Breast epithelium (tissue), 4 donors: ENCODE measurements around the gene GFRA1. TPM values are rescaled to one million over a fixed set of nuclear protein-coding genes. Genes with fewer than 3 reads are reported as not detected.

ENCODE experiments used
- DNase-seq, 2 donors: peaks; one replicate each; pipeline ENCODE4 v3.0.0-alpha.2; 2019; ENCODE audit warnings: low spot score in 2 of 2
- H3K27ac ChIP-seq, 2 donors: fragments of 200-600 bp; sonication (generic) in 1 of 2; one replicate each; pipeline ENCODE4 v1.5.1; 2016 to 2019; ENCODE audit warnings: mild to moderate bottlenecking in 1 of 2
- H3K27me3 ChIP-seq, 2 donors: fragments of 200-600 bp; sonication (generic) in 1 of 2; one replicate each; pipeline versions ENCODE4 v1.5.1 to v1.6.0; 2017 to 2019; ENCODE audit warnings: control low read depth in 1 of 2, mild to moderate bottlenecking in 1 of 2
- H3K36me3 ChIP-seq: fragments of 200-600 bp; one replicate; pipeline ENCODE4 v1.5.1; 2019
- H3K4me1 ChIP-seq, 2 donors: fragments of 200-600 bp; sonication (generic); one replicate each; pipeline ENCODE4 v1.5.1; 2016 to 2019; ENCODE audit warnings: control low read depth in 1 of 2
- H3K4me3 ChIP-seq, 3 donors: fragments of 200-600 bp; sonication (generic); 1 replicate in 2 of 3; 2 replicates in 1 of 3; pipeline ENCODE4 v1.5.1; 2016 to 2019; ENCODE audit warnings: mild to moderate bottlenecking in 3 of 3, moderate library complexity in 2 of 3
- H3K9me3 ChIP-seq, 2 donors: fragments of 200-600 bp; sonication (generic) in 1 of 2; one replicate each; pipeline ENCODE4 v1.5.1; 2016 to 2019; ENCODE audit warnings: control low read depth in 1 of 2
- CTCF ChIP-seq, 3 donors: fragments of 450-650 bp; IDR thresholded peaks; one replicate each; pipeline ENCODE4 v1.5.1; 2016 to 2017; ENCODE audit warnings: antibody characterized with exemption in 3 of 3, mild to moderate bottlenecking in 3 of 3, moderate library complexity in 3 of 3
- POLR2A ChIP-seq: fragments of 450-650 bp; IDR thresholded peaks from one replicate; pipeline ENCODE4 v1.6.1; 2016; ENCODE audit warnings: antibody characterized with exemption, mild to moderate bottlenecking, moderate library complexity
- POLR2AphosphoS5 ChIP-seq, 3 donors: sonication (generic); formaldehyde crosslinking; IDR thresholded peaks; one replicate each; pipeline ENCODE4 v1.6.1; 2017; ENCODE audit warnings: antibody characterized with exemption in 3 of 3
- intact Hi-C: fragments of 100-400 bp; cut with DNase I; formaldehyde crosslinking; loops from one replicate; pipeline ENCODE4 v1.15.1; 2023; ENCODE audit warnings: low total_unique reads
- total RNA-seq, 3 donors: library from RNA; depleted of rRNA; stranded (reverse); fragments of >200 nt; gene quantifications; one replicate each; pipeline ENCODE4 v1.1.0, GENCODE V29; 2016

Gene GFRA1
- total RNA-seq, 3 donors from 2014 or later = 88.2 to 153 (median 98.5) TPM

- Histone ChIP-seq H3K4me3 (no peak overlapping the region), H3K27me3 (no peaks in the 10 kb centered on the region), H3K9me3 (no peaks in the 10 kb centered on the region), H3K27ac (no peak overlapping the region), H3K36me3 (no peaks in the 10 kb centered on the region), H3K4me1 (no peaks in the 10 kb centered on the region)
- intact Hi-C loops = no loop called here
- no peak for DNase-seq
- no peak for TF ChIP-seq CTCF (IDR thresholded peaks at IDR 0.05)
- TF ChIP-seq POLR2A = no peak
- TF ChIP-seq POLR2AphosphoS5 (IDR thresholded peaks at IDR 0.05) = no peak
Observed at GRCh38 chr10:116101616-116102315, 171.2 kb downstream of the GFRA1 start.

DNA sequence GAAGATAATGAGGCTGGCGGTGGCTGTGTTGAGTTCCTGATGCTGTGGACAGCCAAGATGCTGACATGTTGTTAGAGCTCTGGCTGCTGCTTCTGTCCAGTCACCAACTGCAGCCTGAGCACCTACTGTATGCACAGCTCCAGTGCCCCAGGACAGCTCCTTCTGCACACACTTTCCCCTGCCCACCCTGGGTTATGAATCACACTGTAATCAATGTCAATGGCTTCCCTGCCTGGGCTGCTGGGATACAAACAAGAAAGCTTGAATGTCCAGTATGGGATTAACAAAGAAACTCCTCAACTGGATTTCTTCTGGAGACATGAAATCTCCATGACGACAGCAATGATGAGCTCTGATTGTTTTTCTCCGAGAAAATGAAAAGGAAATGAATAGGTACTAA is 172.0 kb downstream of the GFRA1 start:
- Histone ChIP-seq H3K27me3 (no peaks in the 10 kb centered on the region), H3K4me3 (no peak overlapping the region), H3K27ac (no peak overlapping the region), H3K36me3 (no peaks in the 10 kb centered on the region), H3K4me1 (no peaks in the 10 kb centered on the region), H3K9me3 (no peaks in the 10 kb centered on the region)
- DNase-seq = no peak
- TF ChIP-seq POLR2AphosphoS5 (IDR thresholded peaks at IDR 0.05) = no peak
- no peak for TF ChIP-seq POLR2A
- TF ChIP-seq CTCF (IDR thresholded peaks at IDR 0.05) = no peak
- intact Hi-C loops = no loop called here

DNA sequence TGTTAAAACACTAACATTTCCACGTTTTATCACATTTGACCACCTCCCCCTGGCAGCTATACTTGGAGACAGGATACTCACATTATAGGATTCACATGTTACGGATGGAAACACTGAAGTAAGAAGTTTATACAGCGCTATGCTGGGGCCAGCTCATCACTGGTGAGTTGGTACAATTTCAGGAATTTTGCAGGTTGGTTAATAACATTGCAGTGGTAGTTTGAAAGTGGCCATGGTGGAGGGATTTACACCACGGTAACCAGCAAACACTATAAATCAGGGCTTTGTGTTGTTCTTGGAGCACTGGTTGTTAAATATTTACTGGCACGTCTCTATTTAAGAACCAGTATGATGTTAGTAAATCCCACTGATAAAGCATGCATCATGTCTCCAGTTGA is 174.0 kb downstream of the GFRA1 start:
- no peak overlapping the region for H3K4me3 ChIP-seq
- TF ChIP-seq CTCF (IDR thresholded peaks at IDR 0.05) (no peak), POLR2AphosphoS5 (IDR thresholded peaks at IDR 0.05) (no peak), POLR2A (no peak)
- no peaks in the 10 kb centered on the region for H3K9me3 ChIP-seq
- H3K36me3 ChIP-seq = no peaks in the 10 kb centered on the region
- no peak overlapping the region for H3K27ac ChIP-seq
- no peaks in the 10 kb centered on the region for H3K27me3 ChIP-seq
- no peaks in the 10 kb centered on the region for H3K4me1 ChIP-seq
- no peak for DNase-seq
- intact Hi-C loops = no loop called here

DNA sequence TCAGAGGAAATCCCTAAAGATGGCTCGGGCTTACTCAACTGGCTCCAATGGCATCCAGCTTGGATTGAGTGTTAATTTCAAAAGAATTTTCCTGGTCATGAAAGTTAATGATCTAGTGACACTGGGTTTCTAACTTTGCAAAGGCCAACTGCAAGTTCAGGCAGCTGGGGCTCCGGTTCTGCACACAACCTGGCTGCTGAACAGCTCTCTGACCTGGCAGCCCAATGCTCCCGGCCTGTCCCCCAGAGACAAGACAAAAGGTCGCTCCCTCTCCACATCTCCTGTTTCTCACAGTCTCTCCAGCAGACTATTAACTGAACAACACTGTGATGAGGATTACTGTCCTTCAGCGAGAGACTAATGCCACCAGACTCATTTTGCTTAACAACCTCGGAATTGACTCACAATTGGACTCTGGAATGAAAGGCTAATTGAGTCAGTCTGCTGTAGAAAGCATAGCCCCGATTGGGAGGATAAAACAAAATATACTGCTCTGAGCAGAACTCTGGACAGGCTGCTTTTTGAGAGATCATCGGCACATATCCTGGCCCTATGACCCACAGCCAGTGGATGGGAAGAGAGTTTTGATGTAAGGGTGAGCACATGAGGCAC is 174.5 kb downstream of the GFRA1 start:
- TF ChIP-seq CTCF (IDR thresholded peaks at IDR 0.05) (no peak), POLR2A (no peak), POLR2AphosphoS5 (IDR thresholded peaks at IDR 0.05) (no peak)
- no peak for DNase-seq
- H3K27me3 ChIP-seq = no peaks in the 10 kb centered on the region
- no peaks in the 10 kb centered on the region for H3K36me3 ChIP-seq
- no peak overlapping the region for H3K27ac ChIP-seq
- no peak overlapping the region for H3K4me3 ChIP-seq
- H3K9me3 ChIP-seq = no peaks in the 10 kb centered on the region
- intact Hi-C loops = no loop called here
- H3K4me1 ChIP-seq = no peaks in the 10 kb centered on the region

DNA sequence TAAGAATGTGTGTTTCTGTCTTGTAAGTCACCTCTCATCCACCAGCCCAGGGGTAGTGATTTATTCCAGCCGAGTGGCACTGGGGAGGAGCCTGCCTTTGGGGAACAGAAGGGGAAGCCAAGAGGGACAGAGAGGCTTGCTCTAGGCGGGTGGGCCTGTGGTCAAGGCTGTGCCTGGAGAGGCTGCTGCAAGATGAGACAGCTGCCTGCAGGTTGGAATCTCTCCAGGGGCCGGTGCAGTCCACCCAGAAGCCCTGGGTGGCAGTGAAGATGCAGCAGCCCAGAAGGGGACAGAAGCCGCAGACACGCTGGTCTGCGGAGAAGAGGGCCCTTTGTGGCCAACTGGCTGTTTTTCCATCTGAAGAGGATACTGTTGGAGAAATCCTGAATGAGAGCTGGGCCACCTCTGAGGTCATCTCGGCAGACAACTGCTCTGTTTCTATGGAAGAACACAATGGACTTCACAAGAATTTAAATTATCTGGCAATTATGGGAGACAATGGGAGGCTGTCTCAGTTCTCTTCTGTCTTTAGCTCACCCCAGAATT is 175.7 kb downstream of the GFRA1 start:
- TF ChIP-seq POLR2AphosphoS5 (IDR thresholded peaks at IDR 0.05) (no peak), POLR2A (no peak), CTCF (IDR thresholded peaks at IDR 0.05) (no peak)
- no peak for DNase-seq

More for the DNA sequence above, 175.7 kb downstream of the GFRA1 start:
- no peaks in the 10 kb centered on the region for H3K27me3 ChIP-seq
- H3K27ac ChIP-seq = no peak overlapping the region
- H3K36me3 ChIP-seq = no peaks in the 10 kb centered on the region
- no peaks in the 10 kb centered on the region for H3K4me1 ChIP-seq
- no peak overlapping the region for H3K4me3 ChIP-seq
- no peaks in the 10 kb centered on the region for H3K9me3 ChIP-seq
- intact Hi-C loops = no loop called here
